HEK293 (cell line): ENCODE results near the gene SEMA4D.
A peak's percentile ranks its signal among the peaks of the same experiment; 100 is the strongest.

Experiments
- KLF1 ChIP-seq: fragments of 450-650 bp; formaldehyde crosslinking; IDR thresholded peaks from 2 replicates; pipeline ENCODE4 v1.5.1; 2016; ENCODE audit warnings: missing biosample characterization, missing genetic modification characterization
- TRIM28 ChIP-seq: IDR thresholded peaks from 2 replicates; pipeline ENCODE4 v1.6.1; 2011; ENCODE audit warnings: low read length, control low read depth, borderline replicate concordance
- ZBTB20 ChIP-seq: fragments of 450-650 bp; formaldehyde crosslinking; IDR thresholded peaks from 2 replicates; pipeline ENCODE4 v1.5.1; 2016; ENCODE audit warnings: missing biosample characterization, missing genetic modification characterization
- ZBTB21 ChIP-seq: fragments of 450-650 bp; formaldehyde crosslinking; IDR thresholded peaks from 2 replicates; pipeline ENCODE4 v1.5.1; 2017; ENCODE audit warnings: missing biosample characterization, missing genetic modification characterization
- ZBTB8A ChIP-seq: fragments of 450-650 bp; formaldehyde crosslinking; IDR thresholded peaks from 2 replicates; pipeline ENCODE4 v1.5.1; 2016; ENCODE audit warnings: missing biosample characterization, missing genetic modification characterization
- ZNF10 ChIP-seq: fragments of 450-650 bp; formaldehyde crosslinking; IDR thresholded peaks from 2 replicates; pipeline ENCODE4 v1.5.1; 2017; ENCODE audit warnings: missing biosample characterization, missing genetic modification characterization
- ZNF121 ChIP-seq: fragments of 450-650 bp; formaldehyde crosslinking; IDR thresholded peaks from 2 replicates; pipeline ENCODE4 v1.5.1; 2016; ENCODE audit warnings: missing biosample characterization, missing genetic modification characterization
- ZNF140 ChIP-seq: fragments of 450-650 bp; formaldehyde crosslinking; IDR thresholded peaks from 2 replicates; pipeline ENCODE4 v1.5.1; 2016; ENCODE audit warnings: missing biosample characterization, missing genetic modification characterization
- ZNF174 ChIP-seq: fragments of 450-650 bp; formaldehyde crosslinking; IDR thresholded peaks from 2 replicates; pipeline ENCODE4 v1.5.0; 2017; ENCODE audit warnings: missing biosample characterization, mild to moderate bottlenecking, missing genetic modification characterization
- ZNF24 ChIP-seq: fragments of 450-650 bp; formaldehyde crosslinking; IDR thresholded peaks from 2 replicates; pipeline ENCODE4 v1.5.1; 2016; ENCODE audit warnings: missing biosample characterization, missing genetic modification characterization
- ZNF558 ChIP-seq: fragments of 450-650 bp; formaldehyde crosslinking; IDR thresholded peaks from 2 replicates; pipeline ENCODE4 v1.5.1; 2016; ENCODE audit warnings: missing biosample characterization, missing genetic modification characterization
- ZNF571 ChIP-seq: fragments of 450-650 bp; formaldehyde crosslinking; IDR thresholded peaks from 2 replicates; pipeline ENCODE4 v1.5.0; 2017; ENCODE audit warnings: missing biosample characterization, missing genetic modification characterization
- ZNF610 ChIP-seq: fragments of 450-650 bp; formaldehyde crosslinking; IDR thresholded peaks from 2 replicates; pipeline ENCODE4 v1.5.1; 2016; ENCODE audit warnings: missing biosample characterization, missing genetic modification characterization, borderline replicate concordance
- ZNF621 ChIP-seq: fragments of 450-650 bp; formaldehyde crosslinking; IDR thresholded peaks from 2 replicates; pipeline ENCODE4 v1.5.1; 2017; ENCODE audit warnings: missing biosample characterization, missing genetic modification characterization
- ZNF701 ChIP-seq: fragments of 450-650 bp; formaldehyde crosslinking; IDR thresholded peaks from 2 replicates; pipeline ENCODE4 v1.5.1; 2016; ENCODE audit warnings: missing biosample characterization, missing genetic modification characterization
- ZNF747 ChIP-seq: fragments of 450-650 bp; formaldehyde crosslinking; IDR thresholded peaks from 2 replicates; pipeline ENCODE4 v1.5.1; 2016; ENCODE audit warnings: missing biosample characterization, missing genetic modification characterization
- ZNF830 ChIP-seq: fragments of 450-650 bp; IDR thresholded peaks from 2 replicates; pipeline ENCODE4 v1.5.0; 2018; ENCODE audit warnings: missing biosample characterization, missing genetic modification characterization, low read depth, mild to moderate bottlenecking, moderate library complexity
- ZSCAN16 ChIP-seq: fragments of 450-650 bp; formaldehyde crosslinking; IDR thresholded peaks from 2 replicates; pipeline ENCODE4 v1.5.1; 2016; ENCODE audit warnings: missing biosample characterization, missing genetic modification characterization
- ZSCAN30 ChIP-seq: fragments of 450-650 bp; IDR thresholded peaks from 2 replicates; pipeline ENCODE4 v1.5.1; 2018; ENCODE audit warnings: missing biosample characterization, mild to moderate bottlenecking, missing genetic modification characterization, moderate library complexity
- TF ChIP-seq, protein P1 (sequence below): fragments of 450-650 bp; formaldehyde crosslinking; IDR thresholded peaks from 2 replicates; pipeline ENCODE4 v1.5.1; 2016; ENCODE audit warnings: missing biosample characterization, missing genetic modification characterization
- TF ChIP-seq, protein P2 (sequence below): fragments of 450-650 bp; formaldehyde crosslinking; IDR thresholded peaks from 2 replicates; pipeline ENCODE4 v1.5.1; 2016; ENCODE audit warnings: missing biosample characterization, missing genetic modification characterization
- TF ChIP-seq, protein P3 (sequence below): fragments of 450-650 bp; formaldehyde crosslinking; IDR thresholded peaks from 2 replicates; pipeline ENCODE4 v1.5.1; 2016; ENCODE audit warnings: missing biosample characterization, missing genetic modification characterization
- TF ChIP-seq, protein P4 (sequence below): fragments of 450-650 bp; formaldehyde crosslinking; IDR thresholded peaks from 2 replicates; pipeline ENCODE4 v1.5.1; 2016; ENCODE audit warnings: missing biosample characterization, missing genetic modification characterization
- TF ChIP-seq, protein P5 (sequence below): fragments of 450-650 bp; formaldehyde crosslinking; IDR thresholded peaks from 2 replicates; pipeline ENCODE4 v1.5.1; 2017; ENCODE audit warnings: missing biosample characterization, missing genetic modification characterization
- TF ChIP-seq, protein P6 (sequence below): fragments of 450-650 bp; formaldehyde crosslinking; IDR thresholded peaks from 2 replicates; pipeline ENCODE4 v1.5.1; 2016; ENCODE audit warnings: missing biosample characterization, missing genetic modification characterization
- TF ChIP-seq, protein P7 (sequence below): fragments of 450-650 bp; formaldehyde crosslinking; conservative IDR thresholded peaks from 2 replicates; pipeline ENCODE4 v1.5.1; 2016; ENCODE audit warnings: low read depth, missing biosample characterization, missing genetic modification characterization

Gene SEMA4D

DNA sequence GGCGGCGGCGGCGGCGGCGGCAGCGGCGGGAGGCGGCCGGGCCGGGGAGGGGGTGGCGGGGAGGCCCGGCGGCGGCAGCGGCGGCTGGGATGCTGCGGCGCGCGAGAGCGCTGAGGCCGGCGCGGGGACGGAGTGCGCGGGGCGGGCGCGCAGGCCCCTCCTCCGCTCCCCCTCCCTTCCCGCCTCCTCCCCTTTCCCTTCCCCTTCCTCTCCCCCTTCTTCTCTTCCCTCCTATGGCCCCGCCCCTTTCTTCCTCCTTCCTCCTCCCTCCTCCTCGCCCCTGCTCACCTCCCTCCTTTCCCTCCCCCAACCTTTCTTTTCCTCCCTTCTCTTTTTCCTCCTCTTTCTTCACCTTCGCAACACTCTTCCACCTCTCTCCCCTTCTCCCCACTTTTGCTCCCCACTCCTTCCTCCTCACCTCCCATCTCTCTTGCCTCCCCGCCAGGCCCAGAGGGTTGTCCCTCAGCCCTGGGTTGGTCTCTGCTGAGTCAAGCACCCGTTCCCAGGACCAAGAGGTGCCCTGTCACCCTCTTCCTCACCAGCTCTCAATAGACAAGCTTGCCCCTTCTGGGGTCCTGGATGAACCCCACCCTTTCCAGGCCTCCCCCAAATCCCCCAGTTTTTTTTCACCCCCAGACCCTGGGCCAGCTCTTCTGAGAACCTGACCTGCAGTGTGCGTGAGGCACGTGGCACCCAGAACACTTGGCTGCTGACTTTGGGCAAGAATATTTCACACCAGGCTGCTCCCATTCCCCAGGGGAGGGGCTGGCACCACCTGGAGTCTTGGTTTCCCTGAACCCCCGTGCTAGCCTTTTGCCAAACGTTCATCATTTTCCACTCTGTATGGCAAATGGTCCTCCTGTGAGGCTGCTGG, at the start of gene SEMA4D (continued):
- TF ChIP-seq ZNF747 (tag by site-specific recombination) (no peak), ZNF571 (tag by site-specific recombination) (no peak), ZNF621 (tag by site-specific recombination) (no peak), ZBTB20 (tag by site-specific recombination) (no peak), ZSCAN30 (no peak), ZNF121 (tag by site-specific recombination) (no peak), ZBTB8A (0 out of 2 replicates have a peak, but pooled peaks have one; percentile 23), ZNF174 (tag by site-specific recombination) (no peak), ZNF830 (no peak), ZNF558 (no peak), ZNF140 (no peak), ZSCAN16 (tag by site-specific recombination) (no peak), ZNF10 (tag by site-specific recombination) (no peak), TRIM28 (no peak), KLF1 (tag by site-specific recombination) (0 out of 2 replicates have a peak, but pooled peaks have one; percentile 28), ZNF701 (tag by site-specific recombination) (no peak), ZBTB21 (no peak), ZNF610 (tag by site-specific recombination) (no peak), ZNF24 (tag by site-specific recombination) (no peak)
- TF ChIP-seq, protein P1, sequence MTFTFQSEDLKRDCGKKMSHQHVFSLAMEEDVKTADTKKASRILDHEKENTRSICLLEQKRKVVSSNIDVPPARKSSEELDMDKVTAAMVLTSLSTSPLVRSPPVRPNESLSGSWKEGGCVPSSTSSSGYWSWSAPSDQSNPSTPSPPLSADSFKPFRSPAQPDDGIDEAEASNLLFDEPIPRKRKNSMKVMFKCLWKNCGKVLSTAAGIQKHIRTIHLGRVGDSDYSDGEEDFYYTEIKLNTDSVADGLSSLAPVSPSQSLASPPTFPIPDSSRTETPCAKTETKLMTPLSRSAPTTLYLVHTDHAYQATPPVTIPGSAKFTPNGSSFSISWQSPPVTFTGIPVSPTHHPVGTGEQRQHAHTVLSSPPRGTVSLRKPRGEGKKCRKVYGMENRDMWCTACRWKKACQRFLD (tag by site-specific recombination) = no peak
- TF ChIP-seq, protein P2, sequence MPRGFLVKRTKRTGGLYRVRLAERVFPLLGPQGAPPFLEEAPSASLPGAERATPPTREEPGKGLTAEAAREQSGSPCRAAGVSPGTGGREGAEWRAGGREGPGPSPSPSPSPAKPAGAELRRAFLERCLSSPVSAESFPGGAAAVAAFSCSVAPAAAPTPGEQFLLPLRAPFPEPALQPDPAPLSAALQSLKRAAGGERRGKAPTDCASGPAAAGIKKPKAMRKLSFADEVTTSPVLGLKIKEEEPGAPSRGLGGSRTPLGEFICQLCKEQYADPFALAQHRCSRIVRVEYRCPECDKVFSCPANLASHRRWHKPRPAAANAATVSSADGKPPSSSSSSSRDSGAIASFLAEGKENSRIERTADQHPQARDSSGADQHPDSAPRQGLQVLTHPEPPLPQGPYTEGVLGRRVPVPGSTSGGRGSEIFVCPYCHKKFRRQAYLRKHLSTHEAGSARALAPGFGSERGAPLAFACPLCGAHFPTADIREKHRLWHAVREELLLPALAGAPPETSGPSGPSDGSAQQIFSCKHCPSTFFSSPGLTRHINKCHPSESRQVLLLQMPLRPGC (tag by site-specific recombination) = no peak
- TF ChIP-seq, protein P3, sequence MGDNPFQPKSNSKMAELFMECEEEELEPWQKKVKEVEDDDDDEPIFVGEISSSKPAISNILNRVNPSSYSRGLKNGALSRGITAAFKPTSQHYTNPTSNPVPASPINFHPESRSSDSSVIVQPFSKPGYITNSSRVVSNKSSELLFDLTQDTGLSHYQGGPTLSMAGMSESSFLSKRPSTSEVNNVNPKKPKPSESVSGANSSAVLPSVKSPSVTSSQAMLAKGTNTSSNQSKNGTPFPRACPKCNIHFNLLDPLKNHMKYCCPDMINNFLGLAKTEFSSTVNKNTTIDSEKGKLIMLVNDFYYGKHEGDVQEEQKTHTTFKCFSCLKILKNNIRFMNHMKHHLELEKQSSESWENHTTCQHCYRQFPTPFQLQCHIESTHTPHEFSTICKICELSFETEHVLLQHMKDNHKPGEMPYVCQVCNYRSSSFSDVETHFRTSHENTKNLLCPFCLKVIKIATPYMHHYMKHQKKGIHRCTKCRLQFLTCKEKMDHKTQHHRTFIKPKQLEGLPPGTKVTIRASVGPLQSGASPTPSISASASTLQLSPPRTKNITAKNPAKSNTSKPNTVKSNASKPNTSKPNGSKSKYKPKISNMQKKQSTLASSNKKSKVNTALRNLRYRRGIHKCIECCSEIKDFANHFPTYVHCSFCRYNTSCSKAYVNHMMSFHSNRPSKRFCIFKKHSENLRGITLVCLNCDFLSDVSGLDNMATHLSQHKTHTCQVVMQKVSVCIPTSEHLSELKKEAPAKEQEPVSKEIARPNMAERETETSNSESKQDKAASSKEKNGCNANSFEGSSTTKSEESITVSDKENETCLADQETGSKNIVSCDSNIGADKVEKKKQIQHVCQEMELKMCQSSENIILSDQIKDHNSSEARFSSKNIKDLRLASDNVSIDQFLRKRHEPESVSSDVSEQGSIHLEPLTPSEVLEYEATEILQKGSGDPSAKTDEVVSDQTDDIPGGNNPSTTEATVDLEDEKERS = no peak
- TF ChIP-seq, protein P4, sequence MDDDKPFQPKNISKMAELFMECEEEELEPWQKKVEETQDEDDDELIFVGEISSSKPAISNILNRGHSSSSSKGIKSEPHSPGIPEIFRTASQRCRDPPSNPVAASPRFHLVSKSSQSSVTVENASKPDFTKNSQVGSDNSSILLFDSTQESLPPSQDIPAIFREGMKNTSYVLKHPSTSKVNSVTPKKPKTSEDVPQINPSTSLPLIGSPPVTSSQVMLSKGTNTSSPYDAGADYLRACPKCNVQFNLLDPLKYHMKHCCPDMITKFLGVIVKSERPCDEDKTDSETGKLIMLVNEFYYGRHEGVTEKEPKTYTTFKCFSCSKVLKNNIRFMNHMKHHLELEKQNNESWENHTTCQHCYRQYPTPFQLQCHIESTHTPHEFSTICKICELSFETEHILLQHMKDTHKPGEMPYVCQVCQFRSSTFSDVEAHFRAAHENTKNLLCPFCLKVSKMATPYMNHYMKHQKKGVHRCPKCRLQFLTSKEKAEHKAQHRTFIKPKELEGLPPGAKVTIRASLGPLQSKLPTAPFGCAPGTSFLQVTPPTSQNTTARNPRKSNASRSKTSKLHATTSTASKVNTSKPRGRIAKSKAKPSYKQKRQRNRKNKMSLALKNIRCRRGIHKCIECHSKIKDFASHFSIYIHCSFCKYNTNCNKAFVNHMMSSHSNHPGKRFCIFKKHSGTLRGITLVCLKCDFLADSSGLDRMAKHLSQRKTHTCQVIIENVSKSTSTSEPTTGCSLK = no peak
- TF ChIP-seq, protein P5, sequence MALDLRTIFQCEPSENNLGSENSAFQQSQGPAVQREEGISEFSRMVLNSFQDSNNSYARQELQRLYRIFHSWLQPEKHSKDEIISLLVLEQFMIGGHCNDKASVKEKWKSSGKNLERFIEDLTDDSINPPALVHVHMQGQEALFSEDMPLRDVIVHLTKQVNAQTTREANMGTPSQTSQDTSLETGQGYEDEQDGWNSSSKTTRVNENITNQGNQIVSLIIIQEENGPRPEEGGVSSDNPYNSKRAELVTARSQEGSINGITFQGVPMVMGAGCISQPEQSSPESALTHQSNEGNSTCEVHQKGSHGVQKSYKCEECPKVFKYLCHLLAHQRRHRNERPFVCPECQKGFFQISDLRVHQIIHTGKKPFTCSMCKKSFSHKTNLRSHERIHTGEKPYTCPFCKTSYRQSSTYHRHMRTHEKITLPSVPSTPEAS (tag by site-specific recombination) = no peak
- TF ChIP-seq, protein P6, sequence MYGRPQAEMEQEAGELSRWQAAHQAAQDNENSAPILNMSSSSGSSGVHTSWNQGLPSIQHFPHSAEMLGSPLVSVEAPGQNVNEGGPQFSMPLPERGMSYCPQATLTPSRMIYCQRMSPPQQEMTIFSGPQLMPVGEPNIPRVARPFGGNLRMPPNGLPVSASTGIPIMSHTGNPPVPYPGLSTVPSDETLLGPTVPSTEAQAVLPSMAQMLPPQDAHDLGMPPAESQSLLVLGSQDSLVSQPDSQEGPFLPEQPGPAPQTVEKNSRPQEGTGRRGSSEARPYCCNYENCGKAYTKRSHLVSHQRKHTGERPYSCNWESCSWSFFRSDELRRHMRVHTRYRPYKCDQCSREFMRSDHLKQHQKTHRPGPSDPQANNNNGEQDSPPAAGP = no peak; the same call in 1 of the 2 replicates
- TF ChIP-seq, protein P7, sequence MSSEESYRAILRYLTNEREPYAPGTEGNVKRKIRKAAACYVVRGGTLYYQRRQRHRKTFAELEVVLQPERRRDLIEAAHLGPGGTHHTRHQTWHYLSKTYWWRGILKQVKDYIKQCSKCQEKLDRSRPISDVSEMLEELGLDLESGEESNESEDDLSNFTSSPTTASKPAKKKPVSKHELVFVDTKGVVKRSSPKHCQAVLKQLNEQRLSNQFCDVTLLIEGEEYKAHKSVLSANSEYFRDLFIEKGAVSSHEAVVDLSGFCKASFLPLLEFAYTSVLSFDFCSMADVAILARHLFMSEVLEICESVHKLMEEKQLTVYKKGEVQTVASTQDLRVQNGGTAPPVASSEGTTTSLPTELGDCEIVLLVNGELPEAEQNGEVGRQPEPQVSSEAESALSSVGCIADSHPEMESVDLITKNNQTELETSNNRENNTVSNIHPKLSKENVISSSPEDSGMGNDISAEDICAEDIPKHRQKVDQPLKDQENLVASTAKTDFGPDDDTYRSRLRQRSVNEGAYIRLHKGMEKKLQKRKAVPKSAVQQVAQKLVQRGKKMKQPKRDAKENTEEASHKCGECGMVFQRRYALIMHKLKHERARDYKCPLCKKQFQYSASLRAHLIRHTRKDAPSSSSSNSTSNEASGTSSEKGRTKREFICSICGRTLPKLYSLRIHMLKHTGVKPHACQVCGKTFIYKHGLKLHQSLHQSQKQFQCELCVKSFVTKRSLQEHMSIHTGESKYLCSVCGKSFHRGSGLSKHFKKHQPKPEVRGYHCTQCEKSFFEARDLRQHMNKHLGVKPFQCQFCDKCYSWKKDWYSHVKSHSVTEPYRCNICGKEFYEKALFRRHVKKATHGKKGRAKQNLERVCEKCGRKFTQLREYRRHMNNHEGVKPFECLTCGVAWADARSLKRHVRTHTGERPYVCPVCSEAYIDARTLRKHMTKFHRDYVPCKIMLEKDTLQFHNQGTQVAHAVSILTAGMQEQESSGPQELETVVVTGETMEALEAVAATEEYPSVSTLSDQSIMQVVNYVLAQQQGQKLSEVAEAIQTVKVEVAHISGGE (tag by site-specific recombination) = 0 out of 2 replicates have a peak, but pooled peaks have one; percentile 16
